Measurements from ENCODE around the gene CHCHD6.
A peak's percentile ranks its signal among the peaks of the same experiment; 100 is the strongest.

The CHCHD6 gene

DNA sequence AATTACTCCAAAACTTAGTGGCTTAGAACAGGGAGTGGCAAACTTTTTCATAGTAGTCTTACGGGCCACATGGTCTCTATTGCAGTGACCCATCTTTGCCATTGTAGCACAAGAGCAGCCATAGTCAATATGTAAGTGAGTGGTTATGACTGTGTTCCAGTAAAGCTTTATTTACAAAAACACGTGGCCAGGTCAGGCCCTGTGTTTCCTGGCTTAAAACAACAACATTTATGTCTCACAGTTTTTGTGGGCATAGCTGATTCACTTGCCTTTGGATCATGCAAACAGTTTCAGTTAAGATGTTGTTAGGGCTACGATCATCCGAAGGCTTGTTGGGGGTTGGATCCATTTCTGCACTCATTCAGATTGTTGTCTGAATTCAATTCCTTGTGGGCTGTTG lies 103.8 kb downstream of the CHCHD6 start:
- DNase-seq (ENCODE audit: insufficient read length, low spot score) (peak; percentile 11), FAIRE-seq (peak; percentile 76)
- no peak for TF ChIP-seq POLR2A (IDR thresholded peaks at IDR 0.05; ENCODE audit: low read depth, low read length)

DNA sequence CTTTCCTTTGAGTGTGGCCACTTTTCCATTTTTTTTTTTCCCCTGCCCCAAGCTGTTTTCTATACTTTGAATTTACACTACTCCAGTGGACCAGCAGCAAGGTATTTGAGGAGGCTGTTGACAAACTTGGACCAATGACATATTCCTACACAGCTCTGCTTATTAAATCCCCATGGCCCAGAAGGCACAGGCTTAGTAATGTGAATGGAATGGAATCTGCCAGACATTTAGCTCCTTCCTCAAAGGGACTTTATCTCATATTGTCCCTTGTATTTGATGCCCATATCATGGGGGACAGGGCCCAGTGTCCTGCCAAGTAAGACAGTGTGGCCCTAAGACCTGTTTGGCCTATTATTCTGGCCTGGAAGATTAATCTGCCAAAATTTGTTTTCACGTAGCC lies 107.5 kb downstream of the CHCHD6 start:
- FAIRE-seq (peak; percentile 61), DNase-seq (ENCODE audit: insufficient read length, low spot score) (peak; percentile 28)
- TF ChIP-seq POLR2A (IDR thresholded peaks at IDR 0.05; ENCODE audit: low read depth, low read length), result no peak

DNA sequence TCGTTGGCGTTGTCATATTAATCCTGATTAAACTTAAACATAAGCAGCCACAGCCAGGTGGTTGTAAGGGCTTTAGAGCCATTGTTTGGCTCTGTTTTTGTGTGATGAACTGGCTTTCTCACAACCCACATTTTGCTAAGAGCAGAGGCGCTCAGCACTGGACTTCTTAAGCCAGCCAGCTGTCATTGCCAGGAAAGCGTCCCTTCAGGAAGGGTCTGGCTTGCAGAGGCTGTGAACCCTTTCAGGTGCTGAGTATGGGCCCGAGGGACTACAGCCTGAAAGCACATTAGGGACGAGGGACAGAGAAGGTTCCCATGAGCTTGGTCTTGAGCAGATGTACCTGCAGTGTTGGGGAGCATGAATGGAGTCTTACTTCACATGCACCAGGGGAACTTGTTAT lies 112.3 kb downstream of the CHCHD6 start:
- FAIRE-seq, result no peak
- DNase-seq (ENCODE audit: insufficient read length, low spot score), result no peak
- TF ChIP-seq POLR2A (IDR thresholded peaks at IDR 0.05; ENCODE audit: low read depth, low read length), result no peak

DNA sequence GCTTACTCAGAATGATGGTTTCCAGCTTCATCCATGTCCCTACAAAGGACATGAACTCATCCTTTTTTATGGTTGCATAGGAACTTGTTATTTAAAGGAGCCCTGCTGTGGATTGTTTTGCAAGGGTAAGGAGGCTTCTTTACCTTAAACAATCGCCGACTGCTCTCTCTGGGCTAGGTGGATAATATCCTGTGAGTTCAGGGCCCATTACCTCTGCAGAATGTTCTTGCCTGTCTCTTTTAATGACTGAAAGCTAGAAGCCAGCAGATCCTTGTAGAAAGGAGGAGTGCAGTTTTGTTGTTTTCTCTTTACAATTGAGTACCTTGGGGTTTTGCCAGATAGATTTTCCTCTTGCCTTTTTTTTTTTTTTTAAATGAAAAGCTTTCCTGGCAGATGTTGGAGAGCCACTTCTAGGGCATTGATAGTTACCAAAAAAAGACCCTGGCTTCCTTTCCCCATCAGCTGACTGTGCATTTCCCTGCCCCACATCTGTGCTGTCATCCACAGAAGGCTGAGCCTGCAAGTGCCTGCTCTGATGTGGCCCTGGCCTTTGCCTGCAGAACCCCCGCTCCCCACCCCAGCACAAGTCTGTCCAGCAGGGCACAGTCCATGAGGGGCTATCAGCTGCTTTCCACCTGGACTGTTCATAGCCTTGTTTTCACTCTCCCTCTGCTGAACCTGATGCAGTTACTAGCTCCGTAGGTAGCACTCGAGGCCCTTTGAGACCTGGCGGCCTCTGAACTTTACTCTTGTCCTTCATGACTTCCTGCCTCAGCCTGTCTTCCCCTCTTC lies 113.1 kb downstream of the CHCHD6 start:
- no peak for TF ChIP-seq POLR2A (IDR thresholded peaks at IDR 0.05; ENCODE audit: low read depth, low read length)
- no peak for DNase-seq (ENCODE audit: insufficient read length, low spot score)
- no peak for FAIRE-seq

DNA sequence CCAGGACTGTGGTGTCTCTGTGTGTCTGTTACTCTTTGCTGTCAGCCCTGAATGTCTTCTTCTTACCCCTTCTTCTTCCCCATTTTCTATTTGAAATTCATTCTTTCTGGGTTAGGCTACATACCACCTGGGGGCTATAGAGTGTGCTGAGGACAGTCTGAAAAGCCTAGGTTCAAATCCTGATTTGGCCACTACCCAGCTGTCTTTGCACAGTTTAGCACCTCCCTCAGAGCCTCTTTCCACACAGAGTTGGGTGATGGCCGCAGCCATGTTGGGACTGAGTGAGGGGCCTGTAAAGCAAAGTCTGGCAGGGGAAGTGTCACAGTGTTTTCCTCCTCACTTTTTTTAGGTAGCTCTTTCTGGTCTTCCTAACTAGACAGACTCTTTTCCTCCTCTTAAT lies 113.7 kb downstream of the CHCHD6 start:
- FAIRE-seq (no peak), DNase-seq (ENCODE audit: insufficient read length, low spot score) (no peak)
- no peak for TF ChIP-seq POLR2A (IDR thresholded peaks at IDR 0.05; ENCODE audit: low read depth, low read length)

DNA sequence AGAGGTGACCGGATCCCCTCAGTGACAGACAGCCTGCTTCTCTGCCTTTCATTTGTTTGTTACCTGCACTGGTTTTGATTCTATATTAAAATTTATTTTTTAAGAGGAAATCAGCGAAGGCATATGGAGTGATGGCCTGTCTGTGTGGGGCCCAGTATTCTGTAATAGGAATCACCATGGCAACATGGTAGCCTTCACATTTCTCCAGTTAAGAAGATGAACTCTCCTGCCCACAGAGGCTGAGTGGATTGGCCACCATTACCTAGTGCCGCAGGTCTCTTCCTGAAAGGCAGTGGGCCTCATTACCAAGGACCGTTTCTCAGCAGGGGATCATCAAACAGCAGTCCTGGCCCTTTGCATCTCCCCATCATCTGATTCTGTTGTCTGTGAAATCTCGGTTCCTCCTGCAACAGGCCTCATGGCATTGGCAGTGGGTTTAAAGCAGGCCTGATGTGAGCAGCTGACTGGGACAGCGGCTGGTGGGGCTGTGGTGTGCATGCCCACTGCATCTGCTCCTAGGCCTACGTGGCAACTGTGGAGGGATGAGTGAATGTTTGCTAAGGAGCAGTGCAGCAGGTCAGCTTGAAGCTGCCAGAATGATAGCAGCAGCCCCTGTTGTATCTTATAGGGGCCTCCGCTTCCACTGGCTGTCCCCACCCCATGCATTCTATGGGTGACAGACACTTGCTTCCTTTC lies 114.5 kb downstream of the CHCHD6 start:
- DNase-seq (ENCODE audit: insufficient read length, low spot score), result no peak
- TF ChIP-seq POLR2A (IDR thresholded peaks at IDR 0.05; ENCODE audit: low read depth, low read length), result no peak
- FAIRE-seq, result no peak

DNA sequence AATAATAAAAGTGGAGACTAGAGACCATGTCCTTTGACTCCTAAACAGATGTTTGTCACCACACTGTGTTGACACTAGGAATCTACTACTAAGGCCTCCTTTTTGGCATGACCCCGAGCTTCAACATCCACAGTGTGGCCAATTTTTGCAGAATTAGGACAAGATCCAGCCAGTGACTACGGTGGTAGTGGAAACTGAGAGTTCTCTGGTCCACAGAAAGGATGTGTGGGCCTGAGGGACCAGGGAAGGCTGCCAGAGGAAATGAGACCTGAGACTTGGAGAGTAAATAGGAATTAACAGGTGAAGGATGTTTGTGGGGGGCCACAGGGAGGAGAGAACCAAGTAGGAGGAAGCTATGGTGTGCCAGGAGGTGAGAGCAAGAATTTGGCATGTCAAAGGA lies 122.7 kb downstream of the CHCHD6 start:
- no peak for TF ChIP-seq POLR2A (IDR thresholded peaks at IDR 0.05; ENCODE audit: low read depth, low read length)
- FAIRE-seq, result no peak
- DNase-seq (ENCODE audit: insufficient read length, low spot score), result no peak

DNA sequence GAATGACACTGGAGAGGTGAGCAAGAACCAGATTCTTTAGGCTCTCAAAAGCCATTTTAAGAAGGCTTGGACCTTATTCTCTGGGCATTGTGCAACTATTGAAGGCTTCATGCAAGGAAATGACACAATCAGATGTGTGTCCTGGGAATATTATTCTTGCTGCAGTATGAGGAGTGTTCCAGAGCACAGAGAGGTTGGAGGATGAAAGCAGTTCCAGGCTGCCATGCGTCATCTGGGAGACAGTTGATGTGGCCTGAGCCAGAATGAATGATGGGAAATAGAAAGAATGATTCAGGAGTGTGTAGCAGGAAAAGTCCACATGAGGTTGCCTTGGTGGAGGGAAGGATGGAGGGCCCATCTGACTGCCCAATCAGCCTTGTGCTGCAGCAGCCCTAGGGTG lies 123.1 kb downstream of the CHCHD6 start:
- no peak for DNase-seq (ENCODE audit: insufficient read length, low spot score)
- FAIRE-seq, result no peak
- no peak for TF ChIP-seq POLR2A (IDR thresholded peaks at IDR 0.05; ENCODE audit: low read depth, low read length)

DNA sequence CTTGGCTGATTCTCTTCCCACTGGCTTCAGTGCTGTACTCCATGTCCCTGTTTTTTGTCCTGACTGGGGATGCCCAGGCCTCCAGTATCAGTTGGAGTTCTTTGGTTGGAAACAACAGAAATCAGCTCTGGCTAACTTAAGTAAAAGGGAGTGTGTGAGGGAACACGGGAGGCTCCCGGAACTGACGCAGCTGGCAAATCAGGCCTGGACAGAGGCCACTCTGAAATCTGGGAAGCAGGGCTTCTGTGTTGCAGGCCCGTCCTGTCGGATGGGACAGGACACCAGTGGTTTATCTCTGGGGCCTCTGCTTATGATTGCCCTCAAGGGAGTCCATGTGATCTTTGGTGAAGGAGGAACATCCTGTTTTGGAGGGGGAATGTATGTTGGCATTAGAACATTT lies 124.3 kb downstream of the CHCHD6 start:
- FAIRE-seq (no peak), DNase-seq (ENCODE audit: insufficient read length, low spot score) (no peak)
- no peak for TF ChIP-seq POLR2A (IDR thresholded peaks at IDR 0.05; ENCODE audit: low read depth, low read length)

DNA sequence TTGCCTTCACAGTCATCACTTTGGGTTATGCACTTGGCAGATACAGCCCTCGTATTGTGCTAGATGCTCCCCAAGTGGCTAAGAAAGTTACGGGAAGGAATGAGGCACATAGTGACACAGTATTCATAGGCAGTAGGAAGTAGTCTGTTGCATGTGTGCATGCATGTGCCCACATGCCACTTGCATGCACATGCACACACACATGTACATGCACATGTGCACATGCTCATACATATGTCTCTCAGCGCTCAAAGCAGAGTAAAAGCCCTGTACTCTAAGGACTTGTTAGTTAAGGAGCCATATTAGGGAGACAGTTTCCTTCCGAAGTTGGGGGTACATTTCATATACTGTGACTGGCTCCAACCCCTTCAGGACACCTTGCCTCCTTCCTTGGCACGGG lies 128.9 kb downstream of the CHCHD6 start:
- no peak for TF ChIP-seq POLR2A (IDR thresholded peaks at IDR 0.05; ENCODE audit: low read depth, low read length)
- DNase-seq (ENCODE audit: insufficient read length, low spot score) (no peak), FAIRE-seq (no peak)

DNA sequence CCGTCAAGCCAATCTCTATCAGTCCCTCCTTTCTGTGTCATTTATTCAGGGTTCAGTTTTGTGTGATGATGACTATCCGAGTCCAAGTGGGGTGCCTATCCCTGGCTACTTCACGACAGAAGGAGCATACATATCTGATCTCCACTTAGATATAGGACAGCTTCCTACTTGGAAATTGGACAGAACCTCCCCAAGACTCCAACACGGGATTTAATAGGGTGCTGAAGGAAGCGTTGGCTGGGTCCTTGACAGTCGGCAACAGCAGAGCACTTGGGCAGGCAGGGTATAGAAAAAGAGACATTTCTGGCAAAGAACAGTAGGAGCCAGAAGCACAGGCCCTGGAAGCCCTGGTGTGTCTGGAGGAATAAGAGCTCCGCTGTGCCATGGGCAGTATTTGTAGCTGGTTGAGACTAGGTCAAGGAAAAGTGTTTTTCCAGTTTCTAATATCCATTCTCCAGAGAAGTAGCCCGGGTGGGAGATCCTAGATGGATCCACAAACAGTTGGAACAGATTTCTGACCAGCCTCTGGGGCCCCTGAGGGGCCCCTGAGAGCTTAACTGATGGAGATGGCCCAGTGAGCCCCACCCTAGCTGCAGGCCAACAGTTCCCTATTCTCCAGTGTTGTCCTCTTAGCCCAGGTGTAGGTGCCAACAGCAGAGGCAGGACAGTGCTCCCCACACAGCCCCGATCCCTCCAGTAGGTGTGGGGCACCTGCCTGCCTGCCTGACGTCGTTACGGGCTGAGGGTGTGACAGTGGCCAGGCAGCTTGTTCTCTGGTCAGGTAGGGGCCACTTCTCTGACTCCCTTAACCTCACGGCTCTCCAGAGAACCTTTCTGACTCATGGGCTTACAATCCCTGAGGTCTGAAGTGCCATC lies 130.8 kb downstream of the CHCHD6 start:
- TF ChIP-seq POLR2A (IDR thresholded peaks at IDR 0.05; ENCODE audit: low read depth, low read length), result no peak
- FAIRE-seq (peak; percentile 41), DNase-seq (ENCODE audit: insufficient read length, low spot score) (peak; percentile 76)

DNA sequence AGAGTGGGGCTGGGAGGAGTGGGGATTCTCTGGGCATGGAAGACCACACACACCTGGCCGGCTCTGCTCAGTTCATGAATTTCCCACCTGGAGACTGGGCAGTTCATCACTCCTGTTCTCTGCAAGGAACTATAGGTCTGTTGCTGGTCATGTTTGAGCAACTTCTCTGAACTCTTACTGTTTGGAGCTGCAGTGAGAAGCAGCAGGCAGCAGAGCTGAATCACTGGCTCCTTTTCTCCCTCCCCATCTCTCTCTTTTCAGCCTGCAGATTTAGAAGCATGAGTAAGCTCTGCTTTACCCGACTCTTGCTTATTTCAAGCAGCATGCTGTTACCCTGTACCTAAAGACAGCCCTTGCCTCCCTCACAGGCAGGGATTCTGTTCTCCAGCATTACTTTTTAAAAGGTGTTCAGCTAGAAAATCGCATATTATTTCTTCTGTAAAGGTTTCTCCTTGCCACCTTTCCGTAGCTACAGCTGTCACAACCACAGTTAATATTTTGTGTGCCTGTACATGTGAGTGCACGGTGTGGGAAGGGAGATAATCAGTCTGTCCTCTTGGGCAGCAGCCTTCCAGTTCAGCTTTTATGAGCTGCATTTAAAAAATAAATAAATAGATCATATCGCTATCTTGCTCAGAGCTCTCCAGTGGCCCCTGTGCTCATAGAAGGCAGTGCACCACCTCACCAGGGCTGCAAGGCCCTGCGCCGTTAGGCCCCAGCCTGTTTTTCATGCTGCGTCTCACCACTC lies 131.6 kb downstream of the CHCHD6 start:
- TF ChIP-seq POLR2A (IDR thresholded peaks at IDR 0.05; ENCODE audit: low read depth, low read length), result no peak
- peak; percentile 61 for DNase-seq (ENCODE audit: insufficient read length, low spot score)
- peak; percentile 74 for FAIRE-seq

DNA sequence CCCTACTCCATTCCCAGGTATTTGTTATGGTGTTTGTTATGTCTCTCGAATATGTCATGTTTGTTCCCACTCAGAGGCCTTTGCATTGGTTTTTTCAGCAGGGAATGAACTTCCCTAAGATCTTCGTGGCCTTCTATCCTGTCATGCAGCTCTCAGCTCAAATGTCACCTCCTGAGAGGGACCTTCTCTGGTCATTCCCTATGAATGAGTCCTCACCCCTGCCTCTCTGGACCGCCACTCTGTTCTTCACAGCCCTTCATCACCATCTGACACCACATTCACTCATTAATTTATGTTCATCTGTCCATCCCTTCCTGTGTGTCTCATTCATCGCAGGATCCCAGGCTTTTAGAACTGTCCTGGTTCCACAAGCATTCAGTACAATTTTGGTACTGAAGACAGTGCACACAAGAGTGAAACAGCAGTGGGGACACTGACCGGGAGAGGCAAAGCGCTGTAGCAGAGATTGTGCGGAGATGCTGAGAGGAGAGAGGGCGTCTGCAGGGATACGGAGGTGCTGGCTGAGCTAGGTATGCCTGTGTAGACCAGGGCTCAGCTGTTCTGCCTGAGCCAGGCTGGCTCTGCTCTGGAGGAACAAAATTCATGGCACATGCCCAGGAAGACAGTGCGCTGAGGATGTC lies 132.3 kb downstream of the CHCHD6 start:
- TF ChIP-seq POLR2A (IDR thresholded peaks at IDR 0.05; ENCODE audit: low read depth, low read length), result no peak

More for the DNA sequence above, 132.3 kb downstream of the CHCHD6 start:
- FAIRE-seq, result no peak
- no peak for DNase-seq (ENCODE audit: insufficient read length, low spot score)

Data from H54 (cell line).